ENCODE measurements around the gene TMEM108.
A peak's percentile ranks its signal among the peaks of the same experiment; 100 is the strongest.

TMEM108 gene

DNA sequence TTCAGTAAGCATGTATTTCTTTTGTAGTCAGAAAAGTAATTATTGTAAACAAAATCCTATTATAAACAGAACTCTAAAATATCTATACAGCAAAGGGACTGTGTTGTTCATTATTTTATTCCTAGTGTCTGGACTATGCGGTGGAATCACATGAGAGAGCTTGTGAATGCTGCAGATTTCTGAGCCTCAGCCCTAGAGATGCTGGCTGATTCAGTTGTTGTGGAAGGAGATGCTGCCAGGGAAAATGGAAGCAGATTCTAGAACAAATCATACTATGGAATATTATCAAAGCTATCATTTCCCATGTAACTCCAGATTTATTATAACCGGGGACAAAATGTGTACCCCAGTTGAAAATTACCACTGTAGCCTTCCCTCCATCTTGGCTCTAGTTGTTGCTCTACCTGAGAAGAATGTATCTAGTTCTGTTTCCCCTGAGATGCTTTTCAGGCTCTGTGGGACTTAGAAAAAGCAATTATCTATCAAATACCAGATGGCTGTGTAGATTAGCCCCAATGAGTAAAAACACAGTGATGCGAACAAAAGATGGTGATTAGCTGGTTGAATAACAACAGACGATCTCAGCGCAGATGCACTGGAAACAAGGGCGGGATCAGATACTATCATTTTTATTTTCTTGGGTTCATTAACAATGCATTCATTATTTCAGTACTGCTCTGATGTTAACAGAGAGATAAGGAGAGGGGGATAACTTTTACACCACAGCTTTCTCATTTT lies 131.3 kb downstream of the TMEM108 start:
- TF ChIP-seq SNAI2 (CRISPR knock-in tag; IDR thresholded peaks at IDR 0.05) = no peak
- TF ChIP-seq ZFP30 (CRISPR knock-in tag; IDR thresholded peaks at IDR 0.05) = no peak
- TF ChIP-seq TCF4 (CRISPR knock-in tag; IDR thresholded peaks at IDR 0.05; ENCODE audit: borderline replicate concordance) = peak; percentile 54; the same call in 1 of the 2 replicates
- no peak for TF ChIP-seq BACH2 (CRISPR knock-in tag; IDR thresholded peaks at IDR 0.05; ENCODE audit: borderline replicate concordance)
- no peak for ATAC-seq

DNA sequence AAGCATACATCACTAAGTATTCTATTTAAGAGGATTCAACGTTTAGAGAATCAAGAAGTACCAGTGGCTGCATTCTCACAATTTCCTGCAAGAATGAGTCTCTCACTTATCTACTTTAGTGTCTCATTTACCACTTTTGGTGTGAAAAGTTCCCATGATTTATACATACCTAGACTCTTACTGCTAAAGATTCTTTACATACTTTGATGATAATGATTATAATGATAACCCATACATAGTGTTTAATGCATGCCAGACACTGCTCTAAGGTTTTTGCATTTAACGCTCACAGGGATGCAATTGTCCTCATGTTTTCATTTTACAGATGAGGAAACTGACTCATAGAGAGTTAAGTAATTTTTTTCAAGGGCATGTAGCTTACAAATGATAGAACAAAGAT lies 133.6 kb downstream of the TMEM108 start:
- no peak for ATAC-seq
- TF ChIP-seq, protein P1, sequence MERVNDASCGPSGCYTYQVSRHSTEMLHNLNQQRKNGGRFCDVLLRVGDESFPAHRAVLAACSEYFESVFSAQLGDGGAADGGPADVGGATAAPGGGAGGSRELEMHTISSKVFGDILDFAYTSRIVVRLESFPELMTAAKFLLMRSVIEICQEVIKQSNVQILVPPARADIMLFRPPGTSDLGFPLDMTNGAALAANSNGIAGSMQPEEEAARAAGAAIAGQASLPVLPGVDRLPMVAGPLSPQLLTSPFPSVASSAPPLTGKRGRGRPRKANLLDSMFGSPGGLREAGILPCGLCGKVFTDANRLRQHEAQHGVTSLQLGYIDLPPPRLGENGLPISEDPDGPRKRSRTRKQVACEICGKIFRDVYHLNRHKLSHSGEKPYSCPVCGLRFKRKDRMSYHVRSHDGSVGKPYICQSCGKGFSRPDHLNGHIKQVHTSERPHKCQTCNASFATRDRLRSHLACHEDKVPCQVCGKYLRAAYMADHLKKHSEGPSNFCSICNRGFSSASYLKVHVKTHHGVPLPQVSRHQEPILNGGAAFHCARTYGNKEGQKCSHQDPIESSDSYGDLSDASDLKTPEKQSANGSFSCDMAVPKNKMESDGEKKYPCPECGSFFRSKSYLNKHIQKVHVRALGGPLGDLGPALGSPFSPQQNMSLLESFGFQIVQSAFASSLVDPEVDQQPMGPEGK (CRISPR knock-in tag; IDR thresholded peaks at IDR 0.05; ENCODE audit: borderline replicate concordance) = no peak
- TF ChIP-seq ARNTL (CRISPR knock-in tag; IDR thresholded peaks at IDR 0.05; ENCODE audit: borderline replicate concordance, low read depth) = no peak
- TF ChIP-seq ESRRG (CRISPR knock-in tag; IDR thresholded peaks at IDR 0.05) = no peak
- TF ChIP-seq ISL1 (CRISPR knock-in tag; IDR thresholded peaks at IDR 0.05) = no peak
- no peak for TF ChIP-seq CREB5 (CRISPR knock-in tag; IDR thresholded peaks at IDR 0.05; ENCODE audit: low read depth)
- TF ChIP-seq PPARA (CRISPR knock-in tag; IDR thresholded peaks at IDR 0.05; ENCODE audit: borderline replicate concordance) = no peak
- no peak for TF ChIP-seq BACH2 (CRISPR knock-in tag; IDR thresholded peaks at IDR 0.05; ENCODE audit: borderline replicate concordance)
- TF ChIP-seq OSR1 (CRISPR knock-in tag; IDR thresholded peaks at IDR 0.05) = no peak
- no peak for TF ChIP-seq ZFP30 (CRISPR knock-in tag; IDR thresholded peaks at IDR 0.05)
- TF ChIP-seq ZFP3 (CRISPR knock-in tag; IDR thresholded peaks at IDR 0.05) = no peak
- no peak for TF ChIP-seq TSHZ2 (CRISPR knock-in tag; IDR thresholded peaks at IDR 0.05)
- no peak for TF ChIP-seq TCF4 (CRISPR knock-in tag; IDR thresholded peaks at IDR 0.05; ENCODE audit: borderline replicate concordance)
- no peak for TF ChIP-seq TOX (CRISPR knock-in tag; IDR thresholded peaks at IDR 0.05; ENCODE audit: borderline replicate concordance)
- no peak for TF ChIP-seq ZNF8 (CRISPR knock-in tag; IDR thresholded peaks at IDR 0.05)
- no peak for TF ChIP-seq ZNF565 (CRISPR knock-in tag; conservative IDR thresholded peaks at IDR 0.05; ENCODE audit: low read depth)
- no peak for TF ChIP-seq GLIS3 (CRISPR knock-in tag; IDR thresholded peaks at IDR 0.05)
- no peak for TF ChIP-seq ZC3H10 (CRISPR knock-in tag; IDR thresholded peaks at IDR 0.05)
- no peak for TF ChIP-seq SNAI2 (CRISPR knock-in tag; IDR thresholded peaks at IDR 0.05)
- TF ChIP-seq, protein P2, sequence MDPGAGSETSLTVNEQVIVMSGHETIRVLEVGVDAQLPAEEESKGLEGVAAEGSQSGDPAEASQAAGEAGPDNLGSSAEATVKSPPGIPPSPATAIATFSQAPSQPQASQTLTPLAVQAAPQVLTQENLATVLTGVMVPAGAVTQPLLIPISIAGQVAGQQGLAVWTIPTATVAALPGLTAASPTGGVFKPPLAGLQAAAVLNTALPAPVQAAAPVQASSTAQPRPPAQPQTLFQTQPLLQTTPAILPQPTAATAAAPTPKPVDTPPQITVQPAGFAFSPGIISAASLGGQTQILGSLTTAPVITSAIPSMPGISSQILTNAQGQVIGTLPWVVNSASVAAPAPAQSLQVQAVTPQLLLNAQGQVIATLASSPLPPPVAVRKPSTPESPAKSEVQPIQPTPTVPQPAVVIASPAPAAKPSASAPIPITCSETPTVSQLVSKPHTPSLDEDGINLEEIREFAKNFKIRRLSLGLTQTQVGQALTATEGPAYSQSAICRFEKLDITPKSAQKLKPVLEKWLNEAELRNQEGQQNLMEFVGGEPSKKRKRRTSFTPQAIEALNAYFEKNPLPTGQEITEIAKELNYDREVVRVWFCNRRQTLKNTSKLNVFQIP (CRISPR knock-in tag; IDR thresholded peaks at IDR 0.05; ENCODE audit: borderline replicate concordance, low read depth) = no peak
- no peak for TF ChIP-seq RARB (CRISPR knock-in tag; IDR thresholded peaks at IDR 0.05)

- ATAC-seq = no peak
- TF ChIP-seq ISL1 (CRISPR knock-in tag; IDR thresholded peaks at IDR 0.05) (no peak), CSDC2 (CRISPR knock-in tag; IDR thresholded peaks at IDR 0.05) (no peak), ZNF8 (CRISPR knock-in tag; IDR thresholded peaks at IDR 0.05) (no peak), ZNF565 (CRISPR knock-in tag; conservative IDR thresholded peaks at IDR 0.05; ENCODE audit: low read depth) (no peak), TOX (CRISPR knock-in tag; IDR thresholded peaks at IDR 0.05; ENCODE audit: borderline replicate concordance) (no peak), ZFP3 (CRISPR knock-in tag; IDR thresholded peaks at IDR 0.05) (no peak), CSRNP3 (CRISPR knock-in tag; IDR thresholded peaks at IDR 0.05) (no peak), ESRRG (CRISPR knock-in tag; IDR thresholded peaks at IDR 0.05) (no peak), PPARA (CRISPR knock-in tag; IDR thresholded peaks at IDR 0.05; ENCODE audit: borderline replicate concordance) (no peak), ARNTL (CRISPR knock-in tag; IDR thresholded peaks at IDR 0.05; ENCODE audit: borderline replicate concordance, low read depth) (no peak)
- TF ChIP-seq, protein P1 (CRISPR knock-in tag; IDR thresholded peaks at IDR 0.05; ENCODE audit: borderline replicate concordance) = no peak
- TF ChIP-seq, protein P2 (CRISPR knock-in tag; IDR thresholded peaks at IDR 0.05; ENCODE audit: borderline replicate concordance, low read depth) = no peak
These were observed 143.4 kb downstream of the TMEM108 start for GRCh38 chr3:133181392-133182150.
